Stimulated activated CD4-positive, alpha-beta T cell treated with anti-CD3 and anti-CD28 coated beads, Interleukin-15, amount 100 ng/mL, for 24 hours (primary cell): ENCODE measurements around the gene CFAP206.
"Not testable (repeated sequence)": the region's sequence is repeated elsewhere in the genome, so short reads cannot be mapped to it uniquely, and the experiment has no call there.

ENCODE experiments used
- DNase-seq: peaks from one replicate; pipeline ENCODE4 v3.0.0-alpha.2; 2020

The CFAP206 gene

GRCh38 chr6:87430499-87430898 is 22.7 kb downstream of the CFAP206 start:
- DNase-seq, result no peak

- DNase-seq, result no peak
Observed at GRCh38 chr6:87431263-87431662, 23.5 kb downstream of the CFAP206 start.

- DNase-seq, result peak; percentile 31
Observed at GRCh38 chr6:87436435-87436834, 28.7 kb downstream of the CFAP206 start.

GRCh38 chr6:87441711-87442110 is 33.9 kb downstream of the CFAP206 start:
- no peak for DNase-seq

GRCh38 chr6:87444362-87444761 is 36.6 kb downstream of the CFAP206 start:
- DNase-seq, result no peak

- no peak for DNase-seq
Observed at GRCh38 chr6:87465051-87465450, 57.3 kb downstream of the CFAP206 start.

GRCh38 chr6:87472525-87473418 is 65.0 kb downstream of the CFAP206 start, which contains the start of gene SLC35A1:
Gene SLC35A1 (plus strand): TSS chr6:87472974. CDS start chr6:87473004, 30 bp downstream.
- DNase-seq, result peak; percentile 90

- DNase-seq, result peak; percentile 76
Observed at GRCh38 chr6:87473419-87473903, 65.7 kb downstream of the CFAP206 start.

- DNase-seq, result no peak
Observed at GRCh38 chr6:87481931-87482330, 74.2 kb downstream of the CFAP206 start.

GRCh38 chr6:87482366-87482765 is 74.6 kb downstream of the CFAP206 start:
- no peak for DNase-seq

GRCh38 chr6:87483929-87484328 is 76.2 kb downstream of the CFAP206 start:
- DNase-seq, result peak; percentile 9

GRCh38 chr6:87484491-87484890 is 76.7 kb downstream of the CFAP206 start:
- DNase-seq, result no peak

GRCh38 chr6:87487555-87487954 is 79.8 kb downstream of the CFAP206 start:
- DNase-seq, result no peak

- DNase-seq, result not testable (repeated sequence)
Observed at GRCh38 chr6:87489326-87489725, 81.6 kb downstream of the CFAP206 start.

- DNase-seq, result no peak
Observed at GRCh38 chr6:87494761-87495422, 87.1 kb downstream of the CFAP206 start.

GRCh38 chr6:87498048-87498447 is 90.3 kb downstream of the CFAP206 start:
- DNase-seq, result no peak

GRCh38 chr6:87501809-87502572 is 94.2 kb downstream of the CFAP206 start:
- no peak for DNase-seq

- no peak for DNase-seq
Observed at GRCh38 chr6:87504441-87504840, 96.7 kb downstream of the CFAP206 start.
